ENCODE data around the gene ARHGEF7.

The ARHGEF7 gene

DNA sequence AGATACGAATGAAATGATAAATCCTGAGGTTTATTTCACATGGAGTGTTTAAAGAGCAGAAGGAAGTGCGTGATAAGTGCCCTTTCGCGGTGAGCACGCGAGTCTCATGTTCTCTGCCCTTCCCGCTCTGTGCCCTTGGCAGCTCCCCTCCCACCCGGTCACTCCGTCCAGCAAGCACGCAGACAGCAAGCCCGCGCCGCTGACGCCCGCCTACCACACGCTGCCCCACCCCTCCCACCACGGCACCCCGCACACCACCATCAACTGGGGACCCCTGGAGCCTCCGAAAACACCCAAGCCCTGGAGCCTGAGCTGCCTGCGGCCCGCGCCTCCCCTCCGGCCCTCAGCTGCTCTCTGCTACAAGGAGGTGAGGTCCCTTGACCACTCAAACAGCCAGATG, 167.9 kb downstream of the ARHGEF7 start:
- DNase-seq = no peak

GRCh38 chr13:111283457-111283856, 168.3 kb downstream of the ARHGEF7 start:
- no peak for DNase-seq

- DNase-seq = no peak
Observed at GRCh38 chr13:111283991-111284390, 168.9 kb downstream of the ARHGEF7 start.

DNA sequence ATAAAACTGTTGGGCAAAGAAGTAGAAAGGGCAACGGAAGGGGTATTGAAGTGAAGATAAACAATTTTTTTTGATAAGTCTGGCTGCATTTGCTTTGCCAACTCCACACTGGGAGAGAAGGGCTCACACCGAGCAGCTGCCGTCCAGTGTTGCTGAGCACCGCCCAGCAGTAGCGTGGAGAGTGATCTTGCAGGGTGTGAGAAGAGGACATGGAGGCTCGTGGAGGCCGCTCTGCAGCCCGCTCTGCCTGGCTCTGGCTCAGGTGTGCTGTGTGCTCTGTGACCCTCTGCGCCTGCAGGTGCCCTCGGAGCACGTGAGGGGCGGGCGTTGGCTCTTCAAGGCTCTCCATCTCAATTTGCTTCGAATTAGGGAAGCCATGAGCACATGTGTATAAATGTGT, 169.5 kb downstream of the ARHGEF7 start:
- DNase-seq = no peak

DNA sequence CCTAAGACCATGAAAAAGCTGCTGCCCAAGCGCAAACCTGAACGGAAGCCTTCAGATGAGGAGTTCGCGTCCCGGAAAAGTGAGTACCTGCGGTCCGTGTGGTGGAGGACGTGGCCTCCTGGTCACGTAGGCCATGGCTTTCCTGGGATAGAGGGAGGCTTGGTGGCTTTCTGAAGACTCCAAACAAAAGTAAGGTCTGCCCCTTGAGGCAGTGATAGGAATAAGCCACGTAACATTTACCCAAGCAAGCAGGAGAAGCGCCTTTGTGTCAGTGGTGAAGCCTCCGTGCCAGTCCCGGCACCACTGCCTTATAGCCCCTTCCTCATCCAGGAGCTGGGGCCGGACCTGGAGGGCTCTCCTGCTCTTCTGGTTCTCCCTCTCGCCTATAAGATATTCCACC, 171.1 kb downstream of the ARHGEF7 start:
- no peak for DNase-seq

GRCh38 chr13:111286749-111287148, 171.6 kb downstream of the ARHGEF7 start:
- no peak for DNase-seq

GRCh38 chr13:111287201-111287600, 172.1 kb downstream of the ARHGEF7 start:
- no peak for DNase-seq

GRCh38 chr13:111288276-111288675, 173.2 kb downstream of the ARHGEF7 start:
- DNase-seq = no peak

- DNase-seq = no peak
Observed at GRCh38 chr13:111289251-111289650, 174.1 kb downstream of the ARHGEF7 start.

GRCh38 chr13:111291908-111292307, 176.8 kb downstream of the ARHGEF7 start:
- no peak for DNase-seq

DNA sequence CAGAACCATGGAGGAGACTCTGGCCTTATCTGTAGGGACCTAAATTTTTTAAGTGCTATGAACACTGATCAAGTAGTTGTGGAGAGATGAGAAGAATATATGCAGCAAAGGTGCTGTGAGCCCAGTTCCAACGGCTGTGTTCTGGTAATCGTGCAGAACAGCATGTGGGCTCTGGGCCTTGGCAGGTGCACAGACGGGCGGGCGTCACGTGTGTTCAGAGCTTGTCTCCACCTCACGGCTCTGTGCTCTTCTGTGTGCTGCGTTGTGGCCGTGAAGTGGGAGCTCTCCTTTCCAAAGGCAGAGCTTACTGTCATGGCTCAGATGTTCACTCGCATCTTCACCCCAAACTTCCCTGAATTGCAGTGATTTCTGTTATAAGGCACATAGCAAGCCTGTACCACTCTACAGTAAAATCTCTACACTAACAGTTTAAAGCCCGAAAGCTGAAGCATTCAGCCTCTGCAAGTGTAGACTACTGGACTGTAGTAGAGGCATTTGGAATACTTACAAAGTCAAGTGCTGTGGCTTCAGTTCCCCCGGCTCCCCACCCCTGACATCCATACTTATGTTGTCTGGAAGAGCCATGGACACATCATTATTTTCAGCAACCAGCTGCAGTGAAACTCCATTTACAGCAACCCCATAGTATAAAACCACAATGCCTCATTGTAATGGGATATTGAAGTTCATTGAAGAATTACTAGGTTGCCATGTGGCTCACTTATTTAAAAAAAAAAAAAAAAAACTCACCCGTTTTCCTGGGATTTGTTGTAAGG, 177.8 kb downstream of the ARHGEF7 start:
- DNase-seq = no peak

- DNase-seq = no peak
Observed at GRCh38 chr13:111295886-111296285, 180.8 kb downstream of the ARHGEF7 start.

- DNase-seq = no peak
Observed at GRCh38 chr13:111296417-111296816, 181.3 kb downstream of the ARHGEF7 start.

- DNase-seq = no peak
Observed at GRCh38 chr13:111298214-111298975, 183.3 kb downstream of the ARHGEF7 start.

DNA sequence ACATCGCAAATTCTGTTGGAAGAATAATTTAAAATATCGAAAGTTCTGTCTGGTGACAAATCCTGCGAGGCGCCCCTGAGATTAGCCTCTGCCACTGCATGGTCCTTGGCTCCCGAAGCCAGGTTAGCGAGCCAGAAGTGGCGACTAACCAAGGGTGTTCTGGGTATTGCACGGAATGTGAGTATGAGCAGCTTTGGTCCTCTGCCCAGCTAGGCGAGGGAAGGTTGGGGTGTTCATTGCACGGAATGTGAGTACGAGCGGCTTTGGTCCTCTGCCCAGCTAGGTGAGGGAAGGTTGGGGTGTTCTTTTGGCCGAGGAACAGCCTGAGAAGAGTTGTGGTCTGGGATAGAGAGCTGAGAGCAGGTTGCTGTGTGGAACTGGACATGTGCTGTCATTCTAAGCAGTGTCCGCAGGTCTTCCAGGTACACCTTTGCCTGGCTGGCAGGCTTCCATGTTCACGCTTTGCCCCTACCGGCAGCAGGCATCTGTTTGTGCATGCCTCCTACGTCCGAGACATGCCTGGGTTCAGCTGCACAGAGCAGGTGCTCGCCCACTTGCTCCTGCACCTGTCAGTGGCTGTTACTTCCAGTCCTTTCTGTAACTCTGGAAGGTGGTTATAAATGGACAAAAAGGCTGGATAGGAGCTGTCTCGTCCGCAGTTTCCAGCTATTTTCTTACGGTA, 187.1 kb downstream of the ARHGEF7 start:
- no peak for DNase-seq

GRCh38 chr13:111303559-111303958, 188.4 kb downstream of the ARHGEF7 start:
- no peak for DNase-seq

GRCh38 chr13:111304041-111304544, 189.0 kb downstream of the ARHGEF7 start:
- DNase-seq = no peak

DNA sequence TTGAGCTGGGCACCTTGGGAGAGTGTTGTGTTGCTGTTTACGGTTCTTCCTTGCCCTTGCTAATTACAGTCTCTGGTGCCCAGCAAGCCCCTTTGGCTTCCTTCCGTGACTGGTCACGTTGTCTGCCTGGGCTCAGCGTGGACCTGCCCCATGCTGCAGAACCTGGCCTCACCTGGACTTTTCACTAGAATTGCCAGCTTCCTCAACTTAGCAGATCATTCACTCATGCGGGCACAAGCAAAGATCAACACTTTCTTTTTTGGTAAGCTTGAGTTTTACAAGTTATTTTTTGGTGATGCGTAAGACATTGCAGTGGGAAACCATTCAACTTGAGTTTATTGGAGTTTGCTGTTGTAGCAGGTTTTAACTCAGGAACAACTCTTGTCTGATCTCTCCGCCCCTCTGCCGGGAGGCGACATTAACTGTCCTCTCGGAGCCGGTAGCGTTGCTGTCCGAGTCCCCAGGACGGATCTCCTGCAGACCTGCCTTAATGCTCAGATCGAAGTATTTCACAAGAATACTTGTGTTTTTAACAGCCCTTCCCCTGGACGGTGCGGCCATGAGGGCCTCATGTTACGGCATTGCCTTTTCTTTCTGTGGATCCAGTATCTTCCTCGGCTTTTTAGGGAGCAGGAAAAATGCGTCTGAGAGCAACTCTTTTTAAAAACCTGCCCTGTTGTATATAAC, 189.6 kb downstream of the ARHGEF7 start:
- no peak for DNase-seq

DNA sequence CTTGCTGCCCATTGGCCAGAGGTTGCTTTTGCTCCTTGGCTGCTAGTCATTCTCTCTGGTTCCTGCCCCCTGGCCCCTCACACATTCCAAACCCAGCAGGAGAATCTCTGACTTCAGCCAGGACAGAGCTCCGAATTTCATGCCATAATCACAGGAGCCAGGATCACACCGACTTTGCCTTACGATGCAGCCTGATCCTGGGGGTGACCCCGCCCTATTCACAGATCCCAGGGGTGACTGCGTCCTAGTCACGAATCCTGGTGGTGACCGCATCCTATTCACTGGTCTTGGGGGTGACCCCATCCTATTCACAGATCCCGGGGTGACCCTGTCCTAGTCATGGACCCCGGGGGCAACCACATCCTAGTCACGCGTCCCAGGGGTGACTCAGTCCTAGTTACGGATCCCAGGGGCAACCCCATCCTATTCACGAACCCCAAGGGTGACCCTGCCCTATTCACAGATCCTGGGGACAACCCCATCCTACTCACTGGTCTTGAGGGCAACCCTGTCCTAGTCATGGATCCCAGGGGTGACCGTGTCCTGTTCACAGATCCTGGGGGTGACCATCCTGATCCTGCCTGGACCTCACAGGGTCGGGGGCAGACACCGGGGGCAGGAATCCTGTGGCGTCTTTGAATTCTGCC, 198.0 kb downstream of the ARHGEF7 start:
- no peak for DNase-seq

DNA sequence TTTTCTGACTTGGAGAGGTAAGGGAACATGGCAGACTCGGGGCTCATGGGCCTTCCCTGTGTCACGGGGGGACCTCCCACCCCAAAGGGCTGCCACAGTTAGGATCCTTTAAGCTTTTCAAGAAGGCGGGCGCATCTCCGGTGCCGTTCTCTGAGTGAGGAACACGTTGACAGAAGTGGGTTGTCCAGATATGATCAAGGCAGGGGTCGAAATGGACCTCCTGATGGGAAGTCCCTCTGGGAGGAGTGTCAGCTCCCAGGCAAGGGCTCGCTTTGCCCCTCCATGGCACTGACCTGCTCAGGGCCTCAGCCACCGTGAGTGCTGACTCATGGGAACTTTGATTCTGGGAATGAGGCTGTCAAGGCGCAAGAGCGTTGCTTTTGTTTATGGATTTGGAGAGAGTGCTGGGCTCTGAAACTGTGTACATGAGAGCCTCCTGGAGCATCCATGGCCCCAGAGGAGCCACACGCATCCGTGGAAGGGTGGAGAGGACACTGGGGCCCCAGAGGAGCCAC, 198.9 kb downstream of the ARHGEF7 start:
- DNase-seq = no peak

DNA sequence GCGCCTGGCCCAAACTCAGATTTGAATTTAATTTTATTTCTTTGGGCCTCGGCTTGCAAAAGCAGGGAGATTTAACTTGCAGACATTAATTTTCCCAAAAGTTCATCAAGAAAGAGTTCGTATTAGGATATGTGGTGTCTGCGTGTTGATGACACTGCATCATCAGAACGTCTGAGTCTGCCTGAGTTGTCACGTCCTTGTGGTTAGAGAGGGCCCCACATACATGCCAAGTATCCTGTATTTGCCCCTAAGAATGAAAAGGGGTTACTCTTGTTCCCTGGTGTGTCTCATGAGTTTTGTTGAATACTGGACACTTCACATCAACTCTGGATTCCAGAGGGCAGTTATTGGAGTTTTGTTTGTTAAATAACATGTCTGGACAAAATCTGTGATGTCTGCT, 199.7 kb downstream of the ARHGEF7 start:
- DNase-seq = no peak

- DNase-seq = no peak
Observed at GRCh38 chr13:111315347-111315995, 200.4 kb downstream of the ARHGEF7 start.
